ENCODE data around the gene NTRK3.

Gene NTRK3

GRCh38 chr15:88139936-88140335, 116.6 kb downstream of the NTRK3 start:
- no peak overlapping the region for H3K4ac ChIP-seq (ENCODE audit: low read depth, low read length)
- no peaks in the 10 kb centered on the region for H3K79me1 ChIP-seq (ENCODE audit: low read length)
- DNase-seq = no peak
- H3K9me3 ChIP-seq (ENCODE audit: insufficient read depth, low read depth, low read length) = peaks cover 8% of the 10 kb centered on the region
- H2BK120ac ChIP-seq (ENCODE audit: insufficient read depth, low read length, poor library complexity) = no peak overlapping the region
- no peak overlapping the region for H2BK12ac ChIP-seq (ENCODE audit: low read length)
- H3K4me2 ChIP-seq (ENCODE audit: low read length) = no peak overlapping the region
- H3K23ac ChIP-seq (ENCODE audit: low read length) = no peak overlapping the region
- no peaks in the 10 kb centered on the region for H3K27me3 ChIP-seq (ENCODE audit: insufficient read depth, low read length)
- H4K91ac ChIP-seq (ENCODE audit: low read depth, low read length) = no peak overlapping the region
- no peak overlapping the region for H3K18ac ChIP-seq (ENCODE audit: low read length)
- no peak overlapping the region for H3K4me3 ChIP-seq (ENCODE audit: low read depth, low read length)
- H3K4me1 ChIP-seq (ENCODE audit: control insufficient read depth in 1 of 2, insufficient read depth in 2 of 2, low read length in 2 of 2) = no peaks in the 10 kb centered on the region
- no peak overlapping the region for H3K14ac ChIP-seq (ENCODE audit: low read length)
- no CpG with 5 or more reads among the region's 2 CpGs for WGBS (ENCODE audit: extremely low coverage, insufficient coverage, insufficient read length)
- H2BK5ac ChIP-seq (ENCODE audit: low read depth, low read length, poor library complexity) = no peak overlapping the region
- H3K36me3 ChIP-seq (ENCODE audit: control insufficient read depth in 1 of 2, insufficient read depth in 2 of 2, low read length in 2 of 2) = no peaks in the 10 kb centered on the region
- no peak overlapping the region for H4K12ac ChIP-seq (ENCODE audit: low read depth, low read length)
- H2AK5ac ChIP-seq (ENCODE audit: low read length) = no peak overlapping the region
- H3K27ac ChIP-seq (ENCODE audit: low read depth, low read length) = no peak overlapping the region
- H3K79me2 ChIP-seq (ENCODE audit: control insufficient read depth, insufficient read depth, low read length, poor library complexity) = no peaks in the 10 kb centered on the region
- H2AFZ ChIP-seq (ENCODE audit: insufficient read depth, low read length, poor library complexity) = no peak overlapping the region
- no peak overlapping the region for H4K8ac ChIP-seq (ENCODE audit: low read depth, low read length)
- no peak overlapping the region for H3K9ac ChIP-seq (ENCODE audit: low read length)

- Histone ChIP-seq H3K4ac (ENCODE audit: low read depth, low read length) (no peak overlapping the region), H4K8ac (ENCODE audit: low read depth, low read length) (no peak overlapping the region), H3K23ac (ENCODE audit: low read length) (no peak overlapping the region), H4K12ac (ENCODE audit: low read depth, low read length) (no peak overlapping the region), H2BK5ac (ENCODE audit: low read depth, low read length, poor library complexity) (no peak overlapping the region), H3K4me3 (ENCODE audit: low read depth, low read length) (no peak overlapping the region), H3K4me1 (ENCODE audit: control insufficient read depth in 1 of 2, insufficient read depth in 2 of 2, low read length in 2 of 2) (no peaks in the 10 kb centered on the region), H2AK5ac (ENCODE audit: low read length) (no peak overlapping the region), H3K79me2 (ENCODE audit: control insufficient read depth, insufficient read depth, low read length, poor library complexity) (no peaks in the 10 kb centered on the region), H3K27ac (ENCODE audit: low read depth, low read length) (no peak overlapping the region), H3K27me3 (ENCODE audit: insufficient read depth, low read length) (no peaks in the 10 kb centered on the region), H3K9me3 (ENCODE audit: insufficient read depth, low read depth, low read length) (peaks cover 9% of the 10 kb centered on the region), H3K4me2 (ENCODE audit: low read length) (no peak overlapping the region), H3K36me3 (ENCODE audit: control insufficient read depth in 1 of 2, insufficient read depth in 2 of 2, low read length in 2 of 2) (no peaks in the 10 kb centered on the region), H3K9ac (ENCODE audit: low read length) (no peak overlapping the region), H3K79me1 (ENCODE audit: low read length) (no peaks in the 10 kb centered on the region), H2BK120ac (ENCODE audit: insufficient read depth, low read length, poor library complexity) (no peak overlapping the region), H3K18ac (ENCODE audit: low read length) (no peak overlapping the region), H2AFZ (ENCODE audit: insufficient read depth, low read length, poor library complexity) (no peak overlapping the region), H3K14ac (ENCODE audit: low read length) (no peak overlapping the region), H2BK12ac (ENCODE audit: low read length) (no peak overlapping the region), H4K91ac (ENCODE audit: low read depth, low read length) (no peak overlapping the region)
- WGBS (ENCODE audit: extremely low coverage, insufficient coverage, insufficient read length) = no CpG with 5 or more reads among the region's 6 CpGs
- DNase-seq = no peak
Observed at GRCh38 chr15:88133795-88134194, 122.7 kb downstream of the NTRK3 start.

DNA sequence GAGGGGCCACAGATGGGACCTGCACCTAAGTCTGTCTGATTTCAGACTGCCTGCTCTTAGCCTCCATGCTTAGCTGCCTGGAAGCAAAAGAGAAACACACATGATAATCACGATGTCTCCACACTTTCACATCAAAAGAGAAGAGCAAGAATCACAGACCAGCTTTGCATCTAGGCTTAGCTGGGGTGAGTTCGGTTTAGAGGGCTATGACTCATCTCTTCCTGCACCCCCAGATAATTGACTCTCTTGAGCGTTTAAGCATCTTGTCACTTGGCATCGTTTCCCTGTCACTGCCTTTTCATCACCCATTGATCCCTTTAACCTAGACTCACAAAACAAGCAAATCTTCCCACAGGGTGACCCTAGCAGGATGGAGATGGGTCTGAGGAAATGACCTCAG, 124.0 kb downstream of the NTRK3 start:
- Histone ChIP-seq H3K79me2 (ENCODE audit: control insufficient read depth, insufficient read depth, low read length, poor library complexity) (no peaks in the 10 kb centered on the region), H2BK5ac (ENCODE audit: low read depth, low read length, poor library complexity) (no peak overlapping the region), H2BK120ac (ENCODE audit: insufficient read depth, low read length, poor library complexity) (no peak overlapping the region), H3K9ac (ENCODE audit: low read length) (no peak overlapping the region), H3K4me1 (ENCODE audit: control insufficient read depth in 1 of 2, insufficient read depth in 2 of 2, low read length in 2 of 2) (no peaks in the 10 kb centered on the region), H3K4me2 (ENCODE audit: low read length) (no peak overlapping the region), H3K23ac (ENCODE audit: low read length) (no peak overlapping the region), H2BK12ac (ENCODE audit: low read length) (no peak overlapping the region), H2AK5ac (ENCODE audit: low read length) (no peak overlapping the region), H4K91ac (ENCODE audit: low read depth, low read length) (no peak overlapping the region), H4K12ac (ENCODE audit: low read depth, low read length) (no peak overlapping the region), H3K27me3 (ENCODE audit: insufficient read depth, low read length) (no peaks in the 10 kb centered on the region), H3K9me3 (ENCODE audit: insufficient read depth, low read depth, low read length) (peaks cover 9% of the 10 kb centered on the region), H3K36me3 (ENCODE audit: control insufficient read depth in 1 of 2, insufficient read depth in 2 of 2, low read length in 2 of 2) (no peaks in the 10 kb centered on the region), H3K4me3 (ENCODE audit: low read depth, low read length) (no peak overlapping the region), H2AFZ (ENCODE audit: insufficient read depth, low read length, poor library complexity) (no peak overlapping the region), H3K14ac (ENCODE audit: low read length) (no peak overlapping the region), H3K79me1 (ENCODE audit: low read length) (no peaks in the 10 kb centered on the region), H3K4ac (ENCODE audit: low read depth, low read length) (no peak overlapping the region), H4K8ac (ENCODE audit: low read depth, low read length) (no peak overlapping the region), H3K18ac (ENCODE audit: low read length) (no peak overlapping the region), H3K27ac (ENCODE audit: low read depth, low read length) (no peak overlapping the region)
- no peak for DNase-seq
- no CpG with 5 or more reads among the region's 4 CpGs for WGBS (ENCODE audit: extremely low coverage, insufficient coverage, insufficient read length)

DNA sequence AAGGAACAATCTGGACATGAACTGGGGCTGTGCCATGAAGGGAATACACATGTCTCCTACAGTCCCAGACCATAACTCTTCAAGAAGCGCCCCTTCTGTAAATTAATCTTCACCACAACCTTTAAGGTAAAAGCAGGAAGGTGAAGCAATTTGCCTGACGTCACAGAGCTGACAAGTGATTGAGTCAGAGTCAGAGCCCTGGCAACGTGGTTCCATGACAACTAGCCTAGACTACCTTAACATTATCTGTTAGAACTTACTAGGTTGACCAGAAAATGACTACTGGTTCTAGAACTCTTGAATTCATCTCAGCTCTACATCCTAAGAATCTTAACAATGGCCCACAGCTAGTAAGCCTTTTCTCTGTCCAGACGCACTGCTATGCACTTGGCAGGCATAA, 124.6 kb downstream of the NTRK3 start:
- H3K4me3 ChIP-seq (ENCODE audit: low read depth, low read length) = no peak overlapping the region
- H3K27ac ChIP-seq (ENCODE audit: low read depth, low read length) = no peak overlapping the region
- no peak overlapping the region for H3K18ac ChIP-seq (ENCODE audit: low read length)
- H2BK120ac ChIP-seq (ENCODE audit: insufficient read depth, low read length, poor library complexity) = no peak overlapping the region
- no peaks in the 10 kb centered on the region for H3K4me1 ChIP-seq (ENCODE audit: control insufficient read depth in 1 of 2, insufficient read depth in 2 of 2, low read length in 2 of 2)
- no peak overlapping the region for H2AFZ ChIP-seq (ENCODE audit: insufficient read depth, low read length, poor library complexity)
- no peaks in the 10 kb centered on the region for H3K27me3 ChIP-seq (ENCODE audit: insufficient read depth, low read length)
- DNase-seq = peak; percentile 12 to 53
- H4K91ac ChIP-seq (ENCODE audit: low read depth, low read length) = no peak overlapping the region
- H3K79me1 ChIP-seq (ENCODE audit: low read length) = no peaks in the 10 kb centered on the region
- WGBS (ENCODE audit: extremely low coverage, insufficient coverage, insufficient read length) = no CpG with 5 or more reads among the region's 4 CpGs
- H3K23ac ChIP-seq (ENCODE audit: low read length) = no peak overlapping the region
- no peak overlapping the region for H3K4ac ChIP-seq (ENCODE audit: low read depth, low read length)
- no peak overlapping the region for H4K8ac ChIP-seq (ENCODE audit: low read depth, low read length)
- no peak overlapping the region for H3K14ac ChIP-seq (ENCODE audit: low read length)
- H2AK5ac ChIP-seq (ENCODE audit: low read length) = no peak overlapping the region
- no peak overlapping the region for H3K4me2 ChIP-seq (ENCODE audit: low read length)
- H3K79me2 ChIP-seq (ENCODE audit: control insufficient read depth, insufficient read depth, low read length, poor library complexity) = no peaks in the 10 kb centered on the region
- no peak overlapping the region for H3K9ac ChIP-seq (ENCODE audit: low read length)
- no peak overlapping the region for H2BK12ac ChIP-seq (ENCODE audit: low read length)
- no peak overlapping the region for H4K12ac ChIP-seq (ENCODE audit: low read depth, low read length)
- H3K9me3 ChIP-seq (ENCODE audit: insufficient read depth, low read depth, low read length) = peaks cover 5% of the 10 kb centered on the region
- H2BK5ac ChIP-seq (ENCODE audit: low read depth, low read length, poor library complexity) = no peak overlapping the region
- no peaks in the 10 kb centered on the region for H3K36me3 ChIP-seq (ENCODE audit: control insufficient read depth in 1 of 2, insufficient read depth in 2 of 2, low read length in 2 of 2)

GRCh38 chr15:88127432-88127790, 129.1 kb downstream of the NTRK3 start:
- Histone ChIP-seq H4K91ac (ENCODE audit: low read depth, low read length) (no peak overlapping the region), H2BK120ac (ENCODE audit: insufficient read depth, low read length, poor library complexity) (no peak overlapping the region), H3K9ac (ENCODE audit: low read length) (no peak overlapping the region), H3K36me3 (ENCODE audit: control insufficient read depth in 1 of 2, insufficient read depth in 2 of 2, low read length in 2 of 2) (no peaks in the 10 kb centered on the region), H3K14ac (ENCODE audit: low read length) (no peak overlapping the region), H3K23ac (ENCODE audit: low read length) (no peak overlapping the region), H3K79me2 (ENCODE audit: control insufficient read depth, insufficient read depth, low read length, poor library complexity) (no peaks in the 10 kb centered on the region), H3K9me3 (ENCODE audit: insufficient read depth, low read depth, low read length) (no peaks in the 10 kb centered on the region), H4K12ac (ENCODE audit: low read depth, low read length) (no peak overlapping the region), H2BK5ac (ENCODE audit: low read depth, low read length, poor library complexity) (no peak overlapping the region), H3K27ac (ENCODE audit: low read depth, low read length) (no peak overlapping the region), H2BK12ac (ENCODE audit: low read length) (no peak overlapping the region), H4K8ac (ENCODE audit: low read depth, low read length) (no peak overlapping the region), H3K27me3 (ENCODE audit: insufficient read depth, low read length) (no peaks in the 10 kb centered on the region), H3K4ac (ENCODE audit: low read depth, low read length) (no peak overlapping the region), H3K79me1 (ENCODE audit: low read length) (no peaks in the 10 kb centered on the region), H2AK5ac (ENCODE audit: low read length) (no peak overlapping the region), H3K18ac (ENCODE audit: low read length) (no peak overlapping the region), H3K4me2 (ENCODE audit: low read length) (no peak overlapping the region), H3K4me1 (ENCODE audit: control insufficient read depth in 1 of 2, insufficient read depth in 2 of 2, low read length in 2 of 2) (no peaks in the 10 kb centered on the region), H2AFZ (ENCODE audit: insufficient read depth, low read length, poor library complexity) (no peak overlapping the region), H3K4me3 (ENCODE audit: low read depth, low read length) (no peak overlapping the region)
- DNase-seq = no peak

Measured in trophoblast cell (in vitro differentiated cells and primary cell).